ENCODE measurements around the gene CARNS1. TPM values are rescaled to one million over a fixed set of nuclear protein-coding genes. Genes with fewer than 3 reads are reported as not detected.

CARNS1 gene
- total RNA-seq, 1 experiment from 2014 or later, result 1.1 TPM

DNA sequence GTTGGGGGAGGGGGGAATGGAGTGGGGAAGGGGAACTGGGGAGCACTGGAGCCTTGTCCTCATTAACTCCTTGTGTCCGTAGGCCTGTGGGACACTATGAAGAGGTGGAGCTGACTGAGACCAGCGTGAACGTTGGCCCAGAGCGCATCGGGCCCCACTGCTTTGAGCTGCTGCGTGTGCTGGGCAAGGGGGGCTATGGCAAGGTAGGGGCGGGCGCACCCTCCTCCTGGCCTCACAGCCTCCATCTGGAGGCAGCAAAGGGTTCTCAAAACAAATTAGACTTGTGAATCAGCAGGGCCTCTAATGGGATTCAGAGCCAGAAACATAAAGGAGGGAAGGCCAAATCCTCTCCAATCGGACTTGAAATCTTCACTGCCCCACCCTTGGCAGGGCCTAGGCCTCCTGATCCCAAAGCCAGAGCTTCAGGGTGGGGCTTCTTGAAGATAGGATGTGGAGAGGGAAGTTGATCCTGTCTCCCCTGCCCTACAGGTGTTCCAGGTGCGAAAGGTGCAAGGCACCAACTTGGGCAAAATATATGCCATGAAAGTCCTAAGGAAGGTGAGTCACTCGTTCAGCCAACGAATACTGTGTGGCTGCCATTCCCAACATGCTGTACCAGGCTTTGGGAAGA is 13.7 kb downstream of the CARNS1 start:
- no peaks in the 10 kb centered on the region; the same call in 1 of the 2 replicates for H3K79me2 ChIP-seq (ENCODE audit: insufficient read depth, low read length)
- Mint-ChIP-seq H3K27ac (peak overlapping the region in 2 of 3 experiments; percentile 71 to 95; a peak in 4 of 7 replicates), H3K9me3 (no peaks in the 10 kb centered on the region), H3K4me1 (peaks cover 9 to 12% of the 10 kb centered on the region in 2 experiments), H3K4me3 (peak overlapping the region; percentile 87 to 92), H3K36me3 (ENCODE audit: insufficient read depth in 1 of 3, low read depth in 3 of 3) (peaks cover 9 to 30% (median 21%) of the 10 kb centered on the region in 3 experiments; a peak in 6 of 7 replicates), H3K27me3 (ENCODE audit: low read depth) (no peaks in the 10 kb centered on the region; the same call in 1 of the 2 replicates)
- no peak overlapping the region for H2BK20ac ChIP-seq (ENCODE audit: low read depth, low read length, poor library complexity, severe bottlenecking)
- H3K4ac ChIP-seq (ENCODE audit: low read depth, low read length), result no peak overlapping the region
- H4K5ac ChIP-seq (ENCODE audit: insufficient read length, low read depth, low read length), result no peak overlapping the region
- H2BK120ac ChIP-seq (ENCODE audit: low read depth, low read length, poor library complexity, severe bottlenecking), result no peak overlapping the region
- H2BK12ac ChIP-seq (ENCODE audit: insufficient read length, low read depth, low read length), result no peak overlapping the region
- no CpG with 5 or more reads among the region's 12 CpGs for WGBS (ENCODE audit: extremely low coverage, insufficient read length, low lambda C conversion rate)
- no peak overlapping the region for H4K91ac ChIP-seq (ENCODE audit: insufficient read length, low read depth, low read length)
- H4K20me1 ChIP-seq (ENCODE audit: control insufficient read depth, insufficient read depth, insufficient read length), result no peaks in the 10 kb centered on the region
- TF ChIP-seq, protein P1, sequence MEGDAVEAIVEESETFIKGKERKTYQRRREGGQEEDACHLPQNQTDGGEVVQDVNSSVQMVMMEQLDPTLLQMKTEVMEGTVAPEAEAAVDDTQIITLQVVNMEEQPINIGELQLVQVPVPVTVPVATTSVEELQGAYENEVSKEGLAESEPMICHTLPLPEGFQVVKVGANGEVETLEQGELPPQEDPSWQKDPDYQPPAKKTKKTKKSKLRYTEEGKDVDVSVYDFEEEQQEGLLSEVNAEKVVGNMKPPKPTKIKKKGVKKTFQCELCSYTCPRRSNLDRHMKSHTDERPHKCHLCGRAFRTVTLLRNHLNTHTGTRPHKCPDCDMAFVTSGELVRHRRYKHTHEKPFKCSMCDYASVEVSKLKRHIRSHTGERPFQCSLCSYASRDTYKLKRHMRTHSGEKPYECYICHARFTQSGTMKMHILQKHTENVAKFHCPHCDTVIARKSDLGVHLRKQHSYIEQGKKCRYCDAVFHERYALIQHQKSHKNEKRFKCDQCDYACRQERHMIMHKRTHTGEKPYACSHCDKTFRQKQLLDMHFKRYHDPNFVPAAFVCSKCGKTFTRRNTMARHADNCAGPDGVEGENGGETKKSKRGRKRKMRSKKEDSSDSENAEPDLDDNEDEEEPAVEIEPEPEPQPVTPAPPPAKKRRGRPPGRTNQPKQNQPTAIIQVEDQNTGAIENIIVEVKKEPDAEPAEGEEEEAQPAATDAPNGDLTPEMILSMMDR (conservative IDR thresholded peaks at IDR 0.05), result no peak
- no peak overlapping the region for H3K14ac ChIP-seq (ENCODE audit: insufficient read depth, low read length)
- no peak overlapping the region for H3K27ac ChIP-seq (ENCODE audit: insufficient read length, low read depth, low read length)
- H3T11ph ChIP-seq (ENCODE audit: low read length), result no peak overlapping the region
- no peaks in the 10 kb centered on the region for H3K4me1 ChIP-seq (ENCODE audit: insufficient read depth, low read length)
- H3K9ac ChIP-seq (ENCODE audit: extremely low read depth, insufficient read length, low read length), result peak overlapping the region; percentile 76
- H3K9me3 ChIP-seq (ENCODE audit: control insufficient read depth, low read depth, low read length), result no peaks in the 10 kb centered on the region
- H2AK5ac ChIP-seq (ENCODE audit: insufficient read length, low read length), result no peak overlapping the region
- no peak overlapping the region for H2BK5ac ChIP-seq (ENCODE audit: insufficient read length, low read length)
- no peak overlapping the region for H2AFZ ChIP-seq (ENCODE audit: low read length)
- no peaks in the 10 kb centered on the region for H3K79me1 ChIP-seq (ENCODE audit: insufficient read depth, low read depth, low read length, poor library complexity, severe bottlenecking)
- peaks cover 4% of the 10 kb centered on the region for H3K23me2 ChIP-seq (ENCODE audit: insufficient read length, low read depth, low read length, poor library complexity, severe bottlenecking)
- H3K23ac ChIP-seq (ENCODE audit: insufficient read length, low read depth, low read length), result no peak overlapping the region
- H3K18ac ChIP-seq (ENCODE audit: insufficient read length, low read depth, low read length), result no peak overlapping the region
- no peak for DNase-seq
- peak overlapping the region; percentile 90 for H3K4me2 ChIP-seq (ENCODE audit: insufficient read depth, insufficient read length, low read length)
- no peak overlapping the region for H2BK15ac ChIP-seq (ENCODE audit: low read depth, low read length)
- no peak overlapping the region for H4K8ac ChIP-seq (replicated peaks; ENCODE audit: insufficient read length, low read depth, low read length)
- no peaks in the 10 kb centered on the region for H3K27me3 ChIP-seq (ENCODE audit: insufficient read depth, low read length)
- no peak overlapping the region for H3K56ac ChIP-seq (ENCODE audit: insufficient read length, low read depth, low read length)
